Sigmoid colon (tissue), 7 donors: ENCODE data around the gene NCKAP5. TPM values are rescaled to one million over a fixed set of nuclear protein-coding genes. Genes with fewer than 3 reads are reported as not detected.

Experiments used
- DNase-seq: peaks from one replicate; pipeline ENCODE4 v3.0.0-alpha.2; 2019
- H3K27ac ChIP-seq, 4 donors: fragments of 200-600 bp; sonication (generic); one replicate each; pipeline ENCODE4 v1.5.1; 2016 to 2019; ENCODE audit warnings: mild to moderate bottlenecking in 1 of 4
- H3K27me3 ChIP-seq, 3 donors: fragments of 200-600 bp; sonication (generic); one replicate each; pipeline ENCODE4 v1.5.1; 2019; ENCODE audit warnings: mild to moderate bottlenecking in 1 of 3
- H3K36me3 ChIP-seq, 4 donors: fragments of 200-600 bp; sonication (generic); one replicate each; pipeline ENCODE4 v1.5.1; 2016 to 2019
- H3K4me1 ChIP-seq, 4 donors: fragments of 200-600 bp; sonication (generic); one replicate each; pipeline ENCODE4 v1.5.1; 2017 to 2019
- H3K4me3 ChIP-seq, 4 donors: fragments of 200-600 bp; sonication (generic); one replicate each; pipeline ENCODE4 v1.5.1; 2017 to 2019; ENCODE audit warnings: mild to moderate bottlenecking in 2 of 4, moderate library complexity in 1 of 4
- H3K9me3 ChIP-seq, 4 donors: fragments of 200-600 bp in 3 of 4; sonication (generic) in 3 of 4; one replicate each; pipeline versions ENCODE4 v1.5.1 to v1.6.1; 2013 to 2019
- EP300 ChIP-seq, 4 donors: sonication (generic); formaldehyde crosslinking; IDR thresholded peaks; one replicate each; pipeline ENCODE4 v1.6.1; 2017; ENCODE audit warnings: antibody characterized with exemption in 4 of 4
- POLR2A ChIP-seq, 2 donors: fragments of 450-650 bp; IDR thresholded peaks; one replicate each; pipeline ENCODE4 v1.6.1; 2016; ENCODE audit warnings: antibody characterized with exemption in 2 of 2, mild to moderate bottlenecking in 2 of 2, moderate library complexity in 2 of 2
- POLR2AphosphoS5 ChIP-seq, 4 donors: sonication (generic); formaldehyde crosslinking; IDR thresholded peaks; one replicate each; pipeline ENCODE4 v1.6.1; 2017; ENCODE audit warnings: antibody characterized with exemption in 4 of 4
- WGBS, 2 donors: extraction: QIAGEN DNeasy Blood & Tissue Kit; methylation state at CpG; one replicate each; pipeline ENCODE4 v1.1.7; 2013; 5-methylcytosine and 5-hydroxymethylcytosine counted together
- intact Hi-C: fragments of 100-400 bp; cut with DNase I; formaldehyde crosslinking; loops from one replicate; pipeline ENCODE4 v1.15.1; 2023
- polyA plus RNA-seq, 3 donors: library from polyadenylated mRNA; stranded (reverse); fragments of 200-250 nt; gene quantifications; one replicate each; pipeline ENCODE4 v1.2.3, GENCODE V29; 2013
- total RNA-seq, 4 donors: library from RNA; depleted of rRNA; stranded (reverse); fragments of >200 nt; gene quantifications; one replicate each; pipeline ENCODE4 v1.1.0, GENCODE V29; 2016
- TF ChIP-seq, protein P1 (sequence below), 4 experiments: fragments of 450-650 bp in 3 of 4; fragments of 200-600 bp in 1 of 4; IDR thresholded peaks; one replicate each; pipeline ENCODE4 v1.5.1; 2016 to 2019; ENCODE audit warnings: antibody characterized with exemption in 4 of 4, mild to moderate bottlenecking in 3 of 4, moderate library complexity in 2 of 4
- donor health status: healthy with polysubstance abuse.
- donor health status: Bipolar disorder and iron deficiency.
- donor health status: healthy.

Gene NCKAP5
- total and polyA plus RNA-seq, 7 donors = under 0.01 to 3.7 (median 0.60) TPM

DNA sequence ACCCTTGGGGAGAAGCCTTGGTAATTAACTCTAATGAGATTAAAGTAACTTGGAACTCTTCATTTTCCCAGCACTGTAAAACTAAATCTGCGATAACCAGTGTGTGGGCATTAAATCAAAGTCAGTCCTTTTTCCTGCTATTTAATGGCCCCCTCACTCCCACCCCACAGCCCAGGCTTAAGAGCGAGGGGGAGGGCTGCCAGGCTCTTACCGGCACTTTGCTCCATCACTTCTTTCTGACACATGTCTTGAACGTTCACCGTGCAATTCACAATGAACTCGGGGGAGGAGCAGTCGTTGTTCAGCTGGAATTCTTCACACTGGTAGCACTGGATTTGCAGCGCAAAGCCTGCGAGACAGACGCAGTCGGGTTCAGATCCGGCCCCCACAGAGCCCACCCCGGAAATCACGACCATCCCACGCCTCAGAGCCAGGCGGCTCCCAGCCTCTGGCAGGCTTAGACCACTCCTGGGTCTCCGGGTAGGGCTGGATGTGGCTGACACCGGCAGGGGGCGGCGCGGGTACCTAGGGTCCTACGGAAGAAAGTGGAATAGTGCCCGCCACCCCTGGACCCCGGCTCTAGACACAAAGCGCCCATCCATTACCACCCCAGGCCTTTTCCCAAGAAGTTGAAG is 900.0 kb downstream of the NCKAP5 start:
- DNase-seq = no peak
- Histone ChIP-seq H3K9me3 (no peaks in the 10 kb centered on the region), H3K36me3 (no peaks in the 10 kb centered on the region), H3K27me3 (peaks cover 20 to 52% (median 31%) of the 10 kb centered on the region in 3 donors), H3K27ac (no peak overlapping the region), H3K4me3 (peak overlapping the region in 2 of 4 donors; percentile 50 to 53), H3K4me1 (peaks cover 0 to 38% (median 29%) of the 10 kb centered on the region in 4 donors)
- TF ChIP-seq, protein P1, sequence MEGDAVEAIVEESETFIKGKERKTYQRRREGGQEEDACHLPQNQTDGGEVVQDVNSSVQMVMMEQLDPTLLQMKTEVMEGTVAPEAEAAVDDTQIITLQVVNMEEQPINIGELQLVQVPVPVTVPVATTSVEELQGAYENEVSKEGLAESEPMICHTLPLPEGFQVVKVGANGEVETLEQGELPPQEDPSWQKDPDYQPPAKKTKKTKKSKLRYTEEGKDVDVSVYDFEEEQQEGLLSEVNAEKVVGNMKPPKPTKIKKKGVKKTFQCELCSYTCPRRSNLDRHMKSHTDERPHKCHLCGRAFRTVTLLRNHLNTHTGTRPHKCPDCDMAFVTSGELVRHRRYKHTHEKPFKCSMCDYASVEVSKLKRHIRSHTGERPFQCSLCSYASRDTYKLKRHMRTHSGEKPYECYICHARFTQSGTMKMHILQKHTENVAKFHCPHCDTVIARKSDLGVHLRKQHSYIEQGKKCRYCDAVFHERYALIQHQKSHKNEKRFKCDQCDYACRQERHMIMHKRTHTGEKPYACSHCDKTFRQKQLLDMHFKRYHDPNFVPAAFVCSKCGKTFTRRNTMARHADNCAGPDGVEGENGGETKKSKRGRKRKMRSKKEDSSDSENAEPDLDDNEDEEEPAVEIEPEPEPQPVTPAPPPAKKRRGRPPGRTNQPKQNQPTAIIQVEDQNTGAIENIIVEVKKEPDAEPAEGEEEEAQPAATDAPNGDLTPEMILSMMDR (IDR thresholded peaks at IDR 0.05) = no peak
- TF ChIP-seq POLR2AphosphoS5 (IDR thresholded peaks at IDR 0.05) = no peak
- no peak for TF ChIP-seq EP300 (IDR thresholded peaks at IDR 0.05)
- no peak for TF ChIP-seq POLR2A (IDR thresholded peaks at IDR 0.05)
- WGBS, 2 donors = 6 to 9% methylated on average over 25 of the region's 25 CpGs
- intact Hi-C loops = no loop called here

DNA sequence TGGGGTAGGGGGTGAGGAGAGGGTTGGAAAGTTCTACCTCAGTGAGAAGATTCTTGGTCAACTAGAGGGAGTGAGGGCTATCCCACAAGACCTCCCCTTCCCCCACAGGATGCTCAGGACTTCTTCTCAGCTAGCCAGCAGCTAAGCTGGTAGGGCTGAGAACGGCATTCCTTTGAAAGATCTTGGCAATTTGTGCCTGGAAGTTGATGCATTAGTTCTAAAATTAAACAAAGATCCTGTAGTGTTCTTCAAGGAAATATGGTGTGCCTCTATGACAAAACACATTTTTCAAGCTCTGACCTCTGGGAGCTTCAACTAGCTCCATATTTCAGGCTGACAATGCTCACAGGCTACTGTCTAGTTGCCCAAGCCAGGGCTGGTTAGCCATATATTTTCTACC is 900.6 kb downstream of the NCKAP5 start:
- intact Hi-C loops = no loop called here
- Histone ChIP-seq H3K4me1 (peaks cover 0 to 38% (median 29%) of the 10 kb centered on the region in 4 donors), H3K4me3 (no peak overlapping the region), H3K27me3 (peaks cover 20 to 52% (median 31%) of the 10 kb centered on the region in 3 donors), H3K27ac (no peak overlapping the region), H3K9me3 (no peaks in the 10 kb centered on the region), H3K36me3 (no peaks in the 10 kb centered on the region)
- WGBS, 2 donors = 47 to 76% methylated on average over 1 of the region's 1 CpG
- TF ChIP-seq, protein P1 (IDR thresholded peaks at IDR 0.05) = no peak
- no peak for TF ChIP-seq POLR2AphosphoS5 (IDR thresholded peaks at IDR 0.05)
- no peak for TF ChIP-seq POLR2A (IDR thresholded peaks at IDR 0.05)
- TF ChIP-seq EP300 (IDR thresholded peaks at IDR 0.05) = no peak
- no peak for DNase-seq

DNA sequence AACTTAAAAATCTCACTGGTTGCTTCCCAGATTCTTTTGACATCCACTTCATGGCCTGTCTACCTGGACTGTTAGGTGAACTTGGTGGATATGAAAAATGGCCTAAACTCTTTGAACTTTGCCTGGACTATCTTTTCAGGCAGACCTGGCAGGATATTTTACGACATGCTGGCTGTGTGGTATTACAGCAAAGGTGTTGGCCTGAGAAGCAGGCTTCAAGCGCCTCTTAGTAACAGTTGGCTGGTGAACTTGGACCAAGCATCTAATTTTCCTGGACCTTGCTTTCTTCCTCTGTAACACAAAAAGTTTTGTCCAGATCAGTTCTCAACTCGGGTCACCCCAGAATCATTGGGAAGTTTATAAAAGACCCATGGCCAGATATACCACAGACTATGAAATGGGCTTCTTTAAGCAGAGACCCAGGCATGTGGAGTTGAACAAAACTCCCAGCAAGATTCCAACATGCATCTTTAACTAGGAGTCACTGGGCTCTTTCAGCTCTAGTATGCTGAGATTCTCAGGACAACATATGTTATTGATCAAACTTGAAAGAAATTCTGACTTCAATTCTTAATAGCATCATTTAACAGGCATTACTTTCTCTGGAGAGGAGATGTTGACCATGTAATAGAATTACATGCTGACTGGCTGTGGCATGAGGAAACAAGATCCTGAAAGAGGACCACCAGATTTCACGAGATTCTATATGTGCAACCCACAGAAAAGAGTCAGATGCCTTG is 902.7 kb downstream of the NCKAP5 start:
- WGBS, 2 donors = 66 to 84% methylated on average over 4 of the region's 4 CpGs
- DNase-seq = no peak
- Histone ChIP-seq H3K36me3 (no peaks in the 10 kb centered on the region), H3K27me3 (peaks cover 16 to 33% (median 25%) of the 10 kb centered on the region in 3 donors), H3K27ac (no peak overlapping the region), H3K4me1 (peaks cover 0 to 26% (median 21%) of the 10 kb centered on the region in 4 donors), H3K9me3 (no peaks in the 10 kb centered on the region), H3K4me3 (no peak overlapping the region)
- intact Hi-C loops = no loop called here
- TF ChIP-seq POLR2A (IDR thresholded peaks at IDR 0.05) = no peak
- TF ChIP-seq, protein P1 (IDR thresholded peaks at IDR 0.05) = no peak
- no peak for TF ChIP-seq EP300 (IDR thresholded peaks at IDR 0.05)
- TF ChIP-seq POLR2AphosphoS5 (IDR thresholded peaks at IDR 0.05) = no peak

DNA sequence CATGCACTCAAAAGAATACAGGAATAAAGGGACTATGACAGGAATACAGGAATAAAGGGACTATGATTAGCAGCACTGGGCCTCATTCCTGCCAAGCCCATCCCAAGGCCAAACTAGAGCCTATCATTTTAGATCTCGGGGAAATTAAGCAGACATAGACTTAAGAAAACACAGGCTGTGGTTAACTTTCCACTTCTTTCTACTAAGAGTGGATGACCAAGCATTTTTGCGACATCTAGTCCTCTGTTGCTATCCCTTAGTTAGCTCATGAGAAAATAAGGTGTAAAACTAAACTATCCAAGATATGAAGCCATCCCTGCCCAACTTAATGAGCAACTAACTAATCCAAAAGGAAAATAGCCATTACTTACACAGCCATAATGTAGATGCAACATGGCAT is 904.2 kb downstream of the NCKAP5 start:
- TF ChIP-seq, protein P1 (IDR thresholded peaks at IDR 0.05) = no peak
- no peak for TF ChIP-seq POLR2A (IDR thresholded peaks at IDR 0.05)
- TF ChIP-seq POLR2AphosphoS5 (IDR thresholded peaks at IDR 0.05) = no peak
- TF ChIP-seq EP300 (IDR thresholded peaks at IDR 0.05) = no peak
- peaks cover 5 to 18% (median 10%) of the 10 kb centered on the region in 3 donors for H3K27me3 ChIP-seq
- H3K4me3 ChIP-seq = no peak overlapping the region
- no peak overlapping the region for H3K27ac ChIP-seq
- H3K36me3 ChIP-seq = no peaks in the 10 kb centered on the region
- no peak for DNase-seq
- intact Hi-C loops = no loop called here
- H3K4me1 ChIP-seq = peaks cover 0 to 11% (median 6%) of the 10 kb centered on the region in 4 donors
- WGBS, 2 donors = 49 to 84% methylated on average over 2 of the region's 2 CpGs
- H3K9me3 ChIP-seq = no peaks in the 10 kb centered on the region
